ENCODE measurements around the gene BTRC.
"Not testable (repeated sequence)": the region's sequence is repeated elsewhere in the genome, so short reads cannot be mapped to it uniquely, and the experiment has no call there.

BTRC gene

DNA sequence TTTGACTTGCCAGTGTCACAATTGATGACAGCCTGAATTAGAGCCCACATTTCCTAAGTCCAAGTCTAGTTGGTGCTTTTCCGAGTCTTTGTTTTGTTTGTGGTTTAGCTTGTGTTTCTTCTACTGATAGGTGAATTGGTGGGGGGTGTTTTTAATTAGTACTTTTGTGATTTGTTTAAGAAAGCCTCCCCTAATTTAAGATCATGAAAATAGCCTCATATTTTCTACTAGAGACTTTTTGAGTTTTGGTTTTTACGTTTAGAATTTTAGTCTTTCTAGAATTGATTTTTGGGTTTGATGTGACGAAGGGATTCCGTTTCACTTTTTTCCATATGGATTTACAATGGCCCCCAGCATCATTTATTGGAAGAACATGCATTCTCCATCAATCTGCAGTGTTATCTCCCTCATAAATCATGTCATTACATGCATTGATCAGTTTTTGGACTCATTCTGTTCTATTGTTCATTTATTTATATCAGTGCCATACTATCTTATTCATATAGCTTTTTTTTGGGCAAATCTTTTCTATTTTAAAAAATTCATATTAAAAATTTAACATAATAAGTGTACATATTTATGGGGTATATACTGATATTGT lies 32.8 kb downstream of the BTRC start:
- no peak for DNase-seq (ENCODE audit: low read depth in 2 of 2)

DNA sequence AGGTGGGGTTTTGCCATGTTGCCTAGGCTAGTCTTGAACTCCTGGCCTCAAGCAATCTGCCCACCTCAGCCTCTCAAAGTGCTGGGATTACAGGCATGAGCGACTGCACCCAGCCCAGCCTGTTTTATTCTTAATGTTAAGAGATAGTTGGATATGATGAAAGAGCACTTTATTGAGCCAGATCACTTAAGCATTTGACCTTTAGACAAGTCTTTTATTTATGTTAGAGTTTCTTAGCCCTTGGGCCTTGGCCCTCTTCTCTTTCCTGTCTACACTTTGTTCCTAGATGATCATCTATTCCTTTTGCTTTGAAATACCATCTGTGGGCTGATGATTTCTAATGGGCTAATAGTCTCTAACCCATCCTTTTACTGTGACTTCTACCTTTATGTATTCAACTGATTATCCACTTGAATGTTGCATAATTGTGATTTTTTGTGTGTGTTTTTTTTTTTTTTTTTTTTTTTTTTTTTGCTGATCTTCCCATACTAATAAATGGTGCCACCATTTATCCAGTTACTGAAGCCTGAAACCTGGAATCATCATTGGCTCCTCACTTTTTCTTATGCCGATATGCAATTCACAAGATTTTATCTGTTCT lies 34.8 kb downstream of the BTRC start:
- DNase-seq (ENCODE audit: low read depth in 2 of 2) = no peak

DNA sequence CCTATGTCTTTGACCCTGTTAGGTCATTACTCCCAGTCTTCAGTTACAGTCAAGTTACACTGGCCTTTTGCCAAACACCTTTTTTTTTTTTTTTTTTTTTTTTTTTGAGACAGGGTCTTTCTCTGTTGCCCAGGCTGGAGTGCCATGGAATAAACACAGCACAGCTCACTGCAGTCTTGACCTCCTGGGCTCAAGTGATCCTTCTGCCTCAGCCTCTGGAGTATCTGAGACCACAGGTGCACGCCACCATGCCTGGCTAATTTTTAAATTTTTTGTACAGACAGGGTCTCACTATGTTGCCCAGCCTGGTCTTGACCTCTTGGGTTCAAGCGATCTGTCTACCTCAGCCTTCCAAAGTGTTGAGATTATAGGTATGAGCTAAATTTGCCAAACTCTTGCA lies 35.6 kb downstream of the BTRC start:
- not testable (repeated sequence) for DNase-seq (ENCODE audit: low read depth in 2 of 2)

GRCh38 chr10:101389986-101390531 lies 36.1 kb downstream of the BTRC start:
- DNase-seq (ENCODE audit: low read depth in 2 of 2) = no peak

- no peak for DNase-seq (ENCODE audit: low read depth in 2 of 2)
These were observed 39.4 kb downstream of the BTRC start for GRCh38 chr10:101393378-101393777.

GRCh38 chr10:101394524-101395133 lies 40.7 kb downstream of the BTRC start:
- DNase-seq (ENCODE audit: low read depth in 2 of 2) = no peak

GRCh38 chr10:101397140-101397539 lies 43.2 kb downstream of the BTRC start:
- DNase-seq (ENCODE audit: low read depth in 2 of 2) = peak; percentile 11 to 21

- no peak for DNase-seq (ENCODE audit: low read depth in 2 of 2)
These were observed 46.6 kb downstream of the BTRC start for GRCh38 chr10:101400585-101400984.

DNA sequence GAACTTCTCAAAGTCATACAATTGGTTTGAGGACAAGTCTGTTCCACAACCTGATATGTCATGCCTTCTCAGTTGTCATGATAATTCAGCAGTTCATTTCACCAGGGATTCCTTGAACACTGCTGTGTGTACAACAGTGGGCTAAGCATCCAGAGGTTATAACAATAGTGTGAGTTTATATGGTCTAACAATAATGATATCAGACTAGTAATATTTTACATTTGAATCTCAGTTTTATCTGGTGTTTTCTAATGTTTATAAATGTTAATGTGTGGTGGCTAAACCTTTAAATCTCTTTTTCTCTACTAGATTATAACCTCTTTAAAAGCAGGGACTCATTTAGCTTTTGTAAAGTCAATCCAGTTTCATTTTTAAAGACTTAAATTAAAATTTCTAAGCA lies 48.7 kb downstream of the BTRC start:
- no peak for DNase-seq (ENCODE audit: low read depth in 2 of 2)

DNA sequence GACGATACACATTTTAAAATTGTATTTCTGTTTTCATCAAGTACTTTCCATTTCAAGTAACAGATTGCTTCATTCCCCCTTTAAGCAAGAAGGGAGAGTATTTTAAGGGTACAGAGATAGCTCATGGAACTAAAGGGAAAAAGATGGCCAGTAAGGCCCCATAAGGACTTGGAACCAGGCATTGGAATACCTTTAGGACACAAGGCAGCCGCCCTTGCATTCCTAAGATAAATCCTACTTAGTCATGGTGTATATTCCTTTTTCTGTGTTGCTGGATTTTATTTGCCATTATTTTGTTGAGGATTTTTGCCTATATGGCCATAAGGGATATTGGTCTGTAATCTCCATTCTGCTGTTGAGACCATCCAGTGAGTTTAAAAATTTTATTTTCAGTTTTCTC lies 49.2 kb downstream of the BTRC start:
- no peak for DNase-seq (ENCODE audit: low read depth in 2 of 2)

GRCh38 chr10:101405001-101405400 lies 51.0 kb downstream of the BTRC start:
- no peak for DNase-seq (ENCODE audit: low read depth in 2 of 2)

DNA sequence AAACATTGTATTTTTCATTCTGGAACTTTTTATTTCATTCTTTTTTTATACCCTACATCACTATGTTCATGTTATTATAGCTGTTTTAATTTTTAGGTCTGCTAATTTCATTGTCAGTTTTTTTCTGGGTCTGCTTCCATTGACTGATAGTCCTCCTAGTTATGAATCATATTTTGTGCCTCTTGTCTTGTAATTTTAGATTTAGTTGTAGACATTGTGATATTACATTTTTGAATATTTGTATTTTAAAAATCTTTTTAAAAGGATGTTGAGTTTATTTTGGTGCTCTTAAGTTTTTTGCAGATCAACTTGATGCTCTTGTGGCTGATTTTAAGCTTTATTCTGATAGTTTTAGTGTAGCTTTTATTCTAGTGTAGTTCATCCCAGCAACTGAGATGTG lies 57.6 kb downstream of the BTRC start:
- DNase-seq (ENCODE audit: low read depth in 2 of 2) = no peak

DNA sequence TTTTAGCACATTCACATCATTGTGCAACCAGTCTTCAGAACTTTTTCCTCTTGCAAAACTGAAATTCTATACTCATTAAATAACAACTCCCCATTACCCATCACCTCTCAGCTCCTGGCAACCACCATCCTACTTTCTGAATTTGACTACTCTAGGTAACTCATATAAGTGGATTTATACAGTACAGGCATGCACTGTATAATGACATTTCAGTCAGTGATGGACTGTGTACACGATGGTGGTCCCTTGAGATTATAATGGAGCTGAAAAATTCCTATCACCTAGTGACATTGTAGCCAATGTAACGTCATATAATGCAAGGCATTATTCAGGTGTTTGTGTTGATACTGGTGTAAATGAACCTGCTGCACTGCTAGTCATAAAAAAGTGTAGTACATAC lies 60.1 kb downstream of the BTRC start:
- DNase-seq (ENCODE audit: low read depth in 2 of 2) = no peak

GRCh38 chr10:101415884-101416283 lies 61.9 kb downstream of the BTRC start:
- no peak for DNase-seq (ENCODE audit: low read depth in 2 of 2)

GRCh38 chr10:101421967-101422366 lies 68.0 kb downstream of the BTRC start:
- DNase-seq (ENCODE audit: low read depth in 2 of 2) = not testable (repeated sequence)

- no peak for DNase-seq (ENCODE audit: low read depth in 2 of 2)
These were observed 71.6 kb downstream of the BTRC start for GRCh38 chr10:101425535-101425934.

- DNase-seq (ENCODE audit: low read depth in 2 of 2) = no peak
These were observed 74.1 kb downstream of the BTRC start for GRCh38 chr10:101428036-101428435.

DNA sequence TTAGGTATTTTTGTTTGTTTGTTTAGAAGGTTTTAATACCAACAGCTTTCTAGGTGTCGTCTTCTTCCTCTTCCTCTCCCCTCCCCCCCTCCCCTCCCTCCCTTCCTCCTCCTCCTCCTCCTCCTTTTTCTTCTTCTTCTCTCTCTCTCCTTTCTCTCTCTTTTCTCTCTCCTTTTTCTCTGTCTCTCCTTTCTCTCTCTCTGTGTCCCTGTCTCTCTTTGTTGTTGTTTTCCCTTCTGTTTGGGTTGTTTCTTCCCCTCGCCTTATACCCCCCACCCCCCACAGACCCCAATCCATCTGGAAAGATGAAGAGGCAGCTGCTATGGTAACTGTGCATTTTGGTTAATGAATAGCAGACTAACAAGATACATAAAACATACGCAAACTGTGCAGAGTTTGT lies 75.5 kb downstream of the BTRC start:
- DNase-seq (ENCODE audit: low read depth in 2 of 2) = no peak

DNA sequence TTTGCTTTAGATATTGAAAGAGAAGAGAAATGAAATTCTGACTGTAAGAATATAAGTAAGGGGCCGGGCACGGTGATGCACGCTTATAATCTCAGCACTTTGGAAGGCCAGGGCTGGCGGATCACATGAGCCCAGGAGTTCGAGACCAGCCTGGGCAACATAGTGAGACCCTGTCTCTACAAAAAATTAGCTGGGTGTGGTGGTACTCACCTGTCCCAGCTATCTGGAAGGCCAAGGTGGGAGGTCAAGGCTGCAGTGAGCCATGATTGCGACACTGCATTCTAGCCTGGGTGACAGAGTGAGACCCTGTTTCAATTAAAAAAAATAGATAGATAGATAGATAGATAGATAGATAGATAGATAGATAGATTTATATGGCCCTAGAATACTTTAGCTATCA lies 82.3 kb downstream of the BTRC start:
- DNase-seq (ENCODE audit: low read depth in 2 of 2) = no peak

- DNase-seq (ENCODE audit: low read depth in 2 of 2) = no peak
These were observed 85.0 kb downstream of the BTRC start for GRCh38 chr10:101438881-101439391.

GRCh38 chr10:101441541-101442455 lies 87.8 kb downstream of the BTRC start:
- DNase-seq (ENCODE audit: low read depth in 2 of 2) = peak; percentile 44 to 45

GRCh38 chr10:101442456-101442800 lies 88.5 kb downstream of the BTRC start:
- no peak for DNase-seq (ENCODE audit: low read depth in 2 of 2)
